ENCODE results near the gene PKDCC.
"Not testable (repeated sequence)": the region's sequence is repeated elsewhere in the genome, so short reads cannot be mapped to it uniquely, and the experiment has no call there.

The PKDCC gene

GRCh38 chr2:42030200-42030759, 17.5 kb upstream of the PKDCC start:
- DNase-seq (no peak), ATAC-seq (no peak)

DNA sequence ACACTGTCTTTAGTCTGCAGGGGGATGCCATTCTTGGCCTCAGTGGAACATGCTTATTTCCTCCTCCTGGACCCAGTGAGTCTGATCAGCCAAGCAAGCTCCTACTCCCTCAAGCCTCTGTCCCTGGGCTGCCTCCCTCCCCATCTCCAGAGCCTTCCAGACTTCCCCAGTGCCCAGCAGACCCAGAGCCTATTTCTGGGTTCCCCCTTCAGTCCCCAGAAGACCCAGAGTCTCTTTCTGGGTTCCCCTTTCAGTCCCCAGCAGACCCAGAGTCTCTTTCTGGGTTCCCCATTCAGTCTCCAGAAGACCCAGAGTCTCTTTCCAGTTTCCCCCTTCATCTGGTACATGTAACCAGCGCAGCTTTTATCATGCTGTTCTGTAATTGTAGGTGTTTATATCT, 17.0 kb upstream of the PKDCC start:
- DNase-seq (no peak), ATAC-seq (no peak)

DNA sequence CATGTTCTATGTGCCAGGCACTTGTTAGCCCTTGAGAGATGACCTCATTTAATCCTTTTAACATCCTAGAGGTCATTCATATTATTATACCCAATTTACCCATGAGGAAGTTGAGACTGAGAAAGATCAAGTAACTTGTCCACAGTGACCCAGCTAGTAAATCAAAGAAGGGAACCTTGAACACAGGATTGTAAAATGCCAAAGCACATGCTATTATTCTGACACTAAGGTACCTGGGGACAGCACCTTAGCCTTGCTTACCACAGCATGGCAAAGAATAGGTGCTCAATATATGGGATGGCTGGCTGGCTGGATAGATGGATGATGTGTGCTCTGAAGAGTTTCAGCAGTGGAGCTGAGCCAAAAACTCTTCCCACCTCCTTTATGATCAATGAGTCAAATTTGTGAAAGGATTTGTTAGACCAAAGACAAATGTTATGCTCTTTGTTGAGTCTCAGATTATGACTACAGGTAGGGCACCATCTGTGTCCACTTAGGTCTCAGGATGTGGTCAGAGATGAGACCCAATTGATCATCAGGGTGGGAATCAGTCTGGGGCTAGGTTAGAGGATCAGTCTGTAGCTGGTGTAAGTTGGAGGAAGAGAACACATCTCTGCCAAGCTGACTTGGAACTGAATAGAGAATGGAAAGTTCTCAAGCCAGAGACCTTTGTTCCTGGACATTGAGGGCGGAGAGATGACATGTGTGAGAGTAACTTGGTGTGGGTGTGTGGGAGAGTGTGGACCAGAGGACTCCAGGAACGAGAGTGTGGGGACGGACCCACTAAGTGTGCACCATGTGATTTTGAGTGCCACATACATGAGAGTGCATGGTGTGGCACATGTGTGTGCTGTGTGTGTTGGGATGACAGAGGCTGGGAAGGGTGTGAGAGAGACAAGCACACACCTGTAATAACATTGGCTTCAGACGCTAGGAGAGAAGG, 16.3 kb upstream of the PKDCC start:
- DNase-seq (no peak), ATAC-seq (no peak)

DNA sequence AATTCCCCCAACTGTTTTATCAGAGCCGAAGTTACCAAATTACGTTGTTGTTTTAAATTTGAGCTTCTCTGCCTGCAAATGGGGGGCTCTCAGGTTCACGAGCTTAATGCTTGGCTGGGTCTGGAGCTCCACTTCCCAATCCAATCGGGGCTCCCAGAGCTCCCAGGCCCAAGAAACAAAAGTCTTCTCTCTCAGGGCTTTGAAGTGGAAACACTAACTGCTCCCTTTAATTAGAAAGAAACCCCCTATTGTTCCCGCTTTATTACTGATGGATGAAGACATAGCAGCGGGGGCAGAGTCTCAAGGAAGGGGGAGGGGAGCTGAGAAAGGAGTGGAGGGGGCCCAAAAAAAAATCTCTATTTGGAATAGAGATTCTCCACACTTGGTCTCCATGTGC, 15.6 kb upstream of the PKDCC start:
- ATAC-seq (no peak), DNase-seq (no peak)

DNA sequence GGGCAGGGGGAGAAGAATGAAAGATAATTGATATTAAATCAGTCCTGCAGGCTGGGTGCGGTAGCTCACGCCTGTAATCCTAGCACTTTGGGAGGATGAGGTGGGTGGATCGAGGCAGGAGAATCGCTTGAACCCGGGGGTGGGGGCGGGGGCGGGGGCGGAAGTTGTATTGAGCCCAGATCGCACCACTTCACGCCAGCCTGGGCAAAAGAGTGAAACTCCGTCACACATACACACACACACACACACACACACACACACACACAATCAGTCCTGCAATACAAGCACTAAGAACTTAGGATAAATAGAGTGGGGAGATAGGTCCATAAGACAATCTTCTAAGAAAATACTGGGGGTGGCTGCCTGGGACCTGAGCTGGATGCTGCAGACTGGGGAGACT, 15.1 kb upstream of the PKDCC start:
- ATAC-seq: no peak
- no peak for DNase-seq

GRCh38 chr2:42034096-42034495, 13.7 kb upstream of the PKDCC start:
- not testable (repeated sequence) for DNase-seq, ATAC-seq

- DNase-seq (no peak), ATAC-seq (no peak)
These were observed 12.6 kb upstream of the PKDCC start for GRCh38 chr2:42035241-42035640.

GRCh38 chr2:42036413-42036812, 11.4 kb upstream of the PKDCC start:
- DNase-seq (no peak), ATAC-seq (no peak)

DNA sequence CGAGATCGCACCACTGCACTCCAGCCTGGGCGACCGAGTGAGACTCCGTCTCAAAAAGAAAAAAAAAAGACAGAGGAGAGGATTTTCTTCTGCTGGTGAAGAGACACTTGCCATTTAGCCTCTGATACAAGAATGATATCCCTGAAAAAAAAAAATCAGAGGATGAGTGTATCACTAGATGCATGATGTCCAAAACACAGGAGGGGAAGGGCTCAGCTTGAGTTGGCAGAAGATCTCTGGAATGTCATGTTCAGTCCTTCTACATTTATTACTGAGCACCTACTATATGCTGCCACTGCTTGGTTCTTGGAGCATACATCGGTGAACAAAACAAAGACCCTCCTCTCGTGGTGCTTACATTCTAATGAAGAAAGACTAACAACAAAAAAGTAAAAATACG, 10.9 kb upstream of the PKDCC start:
- ATAC-seq: no peak
- DNase-seq: no peak

DNA sequence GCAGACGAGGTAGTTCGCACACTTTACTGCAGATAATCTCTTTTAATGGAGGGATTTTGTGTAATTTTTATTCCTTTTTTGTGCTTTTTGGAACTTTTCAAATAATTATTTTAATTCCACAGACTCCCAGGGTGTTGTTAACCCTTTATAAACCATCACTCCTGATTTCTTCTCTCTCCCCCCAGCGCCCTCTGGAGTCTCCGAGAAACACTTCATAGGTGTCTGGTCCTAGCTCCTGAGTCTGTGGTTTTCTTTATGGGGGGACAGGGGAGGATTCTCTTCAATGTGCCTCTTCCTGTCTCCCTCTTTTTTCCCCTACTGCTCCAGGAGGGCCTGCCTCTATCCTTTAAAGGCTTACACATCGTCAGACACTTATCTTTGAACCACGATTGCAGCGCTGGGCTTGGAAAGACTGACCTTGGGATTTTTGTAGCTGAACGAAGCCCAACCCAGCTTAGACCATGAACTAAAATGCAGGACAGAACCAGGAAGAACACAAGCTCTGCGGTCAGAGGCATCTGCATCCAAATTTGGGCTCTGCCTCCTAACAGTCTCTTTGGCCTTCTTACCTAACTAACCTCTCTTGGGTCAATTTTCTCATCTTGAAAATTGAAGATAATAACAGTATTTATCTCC, 7.1 kb upstream of the PKDCC start:
- DNase-seq (no peak), ATAC-seq (no peak)

GRCh38 chr2:42041377-42042127, 6.3 kb upstream of the PKDCC start:
- DNase-seq (no peak), ATAC-seq (no peak)

DNA sequence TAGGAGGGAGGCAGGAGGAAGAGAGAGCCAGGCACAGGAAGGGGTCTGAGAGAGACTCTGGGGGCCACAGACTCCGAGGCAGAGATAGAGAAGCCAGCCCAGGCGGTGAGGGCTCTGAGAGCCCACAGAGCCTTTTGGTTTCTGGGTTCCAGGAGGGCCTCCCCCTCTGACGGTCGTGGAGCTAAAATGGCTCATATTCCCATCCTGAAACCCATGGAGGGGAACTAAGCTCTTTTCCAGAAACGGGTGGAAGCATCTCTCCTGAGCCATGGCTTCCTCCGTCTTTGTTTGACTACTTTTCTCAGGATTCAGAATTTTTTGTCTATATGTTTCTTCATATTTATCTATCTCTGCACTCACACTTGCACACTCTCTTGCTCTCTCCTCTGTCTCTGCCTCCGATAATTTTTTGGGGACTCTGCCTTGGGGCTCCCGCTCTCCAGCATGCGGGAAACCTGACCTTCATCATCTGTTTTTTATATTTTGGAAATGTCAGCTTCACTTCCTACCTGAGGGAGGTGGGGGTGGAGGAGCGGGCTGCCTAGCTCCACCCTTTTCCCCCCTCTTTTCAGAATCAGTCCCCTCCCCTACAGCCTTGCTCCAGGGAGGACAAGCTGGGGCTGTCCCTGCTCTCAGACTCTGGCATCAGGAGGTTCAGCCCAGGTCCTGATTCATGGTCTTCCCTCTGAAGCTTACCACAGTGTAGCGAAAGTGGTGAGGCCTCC, 5.0 kb upstream of the PKDCC start:
- no peak for DNase-seq
- no peak for ATAC-seq

GRCh38 chr2:42043789-42044394, 3.9 kb upstream of the PKDCC start:
- DNase-seq: no peak

GRCh38 chr2:42044939-42045338, 2.9 kb upstream of the PKDCC start:
- DNase-seq: no peak
- no peak for ATAC-seq

More at GRCh38 chr2:42043789-42044394, 3.9 kb upstream of the PKDCC start:
- no peak for ATAC-seq

DNA sequence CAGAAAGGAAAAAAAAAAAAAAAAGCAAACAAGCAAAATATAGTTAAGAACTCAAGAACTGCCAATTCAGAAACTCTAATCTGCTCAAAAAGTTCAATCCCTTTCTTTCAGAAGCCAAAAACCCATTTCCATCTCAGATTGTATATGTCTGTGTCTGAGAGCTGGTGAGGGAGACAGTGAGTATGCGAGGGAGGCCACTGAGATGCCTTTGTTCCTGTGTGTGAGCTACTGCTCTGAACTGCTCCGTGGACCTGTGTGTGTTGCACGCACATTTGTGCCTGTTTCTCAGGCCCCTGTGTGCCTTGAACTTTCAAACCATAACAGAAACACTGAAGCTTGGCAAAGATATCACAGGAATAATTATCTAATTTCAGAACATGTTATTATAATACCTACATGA, 2.5 kb upstream of the PKDCC start:
- ATAC-seq (no peak), DNase-seq (no peak)

- ATAC-seq (no peak), DNase-seq (no peak)
These were observed 1.7 kb upstream of the PKDCC start for GRCh38 chr2:42045848-42046748.

- DNase-seq (no peak), ATAC-seq (no peak)
These were observed 868 bp upstream of the PKDCC start for GRCh38 chr2:42046819-42047487.

- no peak for DNase-seq
- peak; percentile 2 for ATAC-seq
These were observed 739 bp downstream of the PKDCC start for GRCh38 chr2:42048299-42049220.

All from stimulated activated naive CD8-positive, alpha-beta T cell treated with anti-CD3 and anti-CD28 coated beads, Interleukin-15, Interleukin-2, amounts not matched to agents 100 U/mL and 50 U/mL, for 24 hours (primary cell).